COR-L47 (cell line): ENCODE results near the gene ESYT2.

Experiments
- DNase-seq: peaks from one replicate; lab custom pipeline; 2025; lab: John Stamatoyannopoulos, UW

The ESYT2 gene

GRCh38 chr7:158742065-158742821, 87.1 kb downstream of the ESYT2 start:
- DNase-seq = no peak

GRCh38 chr7:158741294-158741666, 88.0 kb downstream of the ESYT2 start:
- DNase-seq = no peak

- no peak for DNase-seq
Observed at GRCh38 chr7:158740657-158741293, 88.5 kb downstream of the ESYT2 start.

GRCh38 chr7:158740013-158740656, 89.2 kb downstream of the ESYT2 start:
- DNase-seq = no peak

GRCh38 chr7:158738841-158739240, 90.5 kb downstream of the ESYT2 start:
- no peak for DNase-seq

- no peak for DNase-seq
Observed at GRCh38 chr7:158737064-158737695, 92.1 kb downstream of the ESYT2 start.

- no peak for DNase-seq
Observed at GRCh38 chr7:158735935-158736334, 93.4 kb downstream of the ESYT2 start.

- no peak for DNase-seq
Observed at GRCh38 chr7:158734861-158735260, 94.4 kb downstream of the ESYT2 start.

- no peak for DNase-seq
Observed at GRCh38 chr7:158733775-158734494, 95.4 kb downstream of the ESYT2 start.

- no peak for DNase-seq
Observed at GRCh38 chr7:158733220-158733519, 96.1 kb downstream of the ESYT2 start.

- DNase-seq = no peak
Observed at GRCh38 chr7:158732494-158733219, 96.7 kb downstream of the ESYT2 start.

- DNase-seq = no peak
Observed at GRCh38 chr7:158731761-158732160, 97.5 kb downstream of the ESYT2 start.

GRCh38 chr7:158730383-158731346, 98.6 kb downstream of the ESYT2 start:
- no peak for DNase-seq

- DNase-seq = no peak
Observed at GRCh38 chr7:158729646-158730382, 99.5 kb downstream of the ESYT2 start.

- peak; percentile 15 for DNase-seq
Observed at GRCh38 chr7:158728911-158729645, 100.2 kb downstream of the ESYT2 start.

GRCh38 chr7:158727690-158728089, 101.6 kb downstream of the ESYT2 start:
- DNase-seq = no peak

- DNase-seq = no peak
Observed at GRCh38 chr7:158726277-158726807, 103.0 kb downstream of the ESYT2 start.

GRCh38 chr7:158725506-158725800, 103.9 kb downstream of the ESYT2 start:
- DNase-seq = no peak
